Measurements from ENCODE around the gene IL3RA.
"Not testable (repeated sequence)": the region's sequence is repeated elsewhere in the genome, so short reads cannot be mapped to it uniquely, and the experiment has no call there.

IL3RA gene

GRCh38 chrX:1336331-1336943 lies at the start of gene IL3RA:
Gene IL3RA (plus strand): TSS chrX:1336785. CDS start chrX:1341766, 4,981 bp downstream.
- no peak for DNase-seq (ENCODE audit: low read depth)

DNA sequence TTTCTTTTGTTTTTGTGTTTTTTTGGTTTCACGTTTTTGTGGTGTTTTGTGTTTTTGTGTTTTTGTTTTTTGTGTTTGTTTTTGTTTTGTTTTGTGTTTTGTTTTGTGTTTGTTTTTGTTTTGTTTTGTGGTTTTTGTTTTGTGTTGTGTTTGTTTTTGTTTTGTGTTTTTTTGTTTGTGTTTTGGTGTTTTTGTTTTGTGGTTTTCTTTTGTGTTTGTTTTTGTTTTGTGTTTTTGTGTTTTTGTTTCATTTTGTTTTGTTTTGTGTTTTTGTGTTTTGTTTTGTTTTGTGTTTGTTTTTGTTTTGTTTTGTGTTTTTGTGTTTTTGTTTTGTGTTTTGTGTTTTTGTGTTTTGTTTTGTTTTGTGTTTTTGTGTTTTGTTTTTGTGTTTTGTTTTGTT lies 47.0 kb upstream of the IL3RA start:
- DNase-seq (ENCODE audit: low read depth), result no peak

- DNase-seq (ENCODE audit: low read depth), result no peak
These were observed 45.4 kb upstream of the IL3RA start for GRCh38 chrX:1291110-1291740.

- DNase-seq (ENCODE audit: low read depth), result no peak
These were observed 43.9 kb upstream of the IL3RA start for GRCh38 chrX:1292575-1293290.

DNA sequence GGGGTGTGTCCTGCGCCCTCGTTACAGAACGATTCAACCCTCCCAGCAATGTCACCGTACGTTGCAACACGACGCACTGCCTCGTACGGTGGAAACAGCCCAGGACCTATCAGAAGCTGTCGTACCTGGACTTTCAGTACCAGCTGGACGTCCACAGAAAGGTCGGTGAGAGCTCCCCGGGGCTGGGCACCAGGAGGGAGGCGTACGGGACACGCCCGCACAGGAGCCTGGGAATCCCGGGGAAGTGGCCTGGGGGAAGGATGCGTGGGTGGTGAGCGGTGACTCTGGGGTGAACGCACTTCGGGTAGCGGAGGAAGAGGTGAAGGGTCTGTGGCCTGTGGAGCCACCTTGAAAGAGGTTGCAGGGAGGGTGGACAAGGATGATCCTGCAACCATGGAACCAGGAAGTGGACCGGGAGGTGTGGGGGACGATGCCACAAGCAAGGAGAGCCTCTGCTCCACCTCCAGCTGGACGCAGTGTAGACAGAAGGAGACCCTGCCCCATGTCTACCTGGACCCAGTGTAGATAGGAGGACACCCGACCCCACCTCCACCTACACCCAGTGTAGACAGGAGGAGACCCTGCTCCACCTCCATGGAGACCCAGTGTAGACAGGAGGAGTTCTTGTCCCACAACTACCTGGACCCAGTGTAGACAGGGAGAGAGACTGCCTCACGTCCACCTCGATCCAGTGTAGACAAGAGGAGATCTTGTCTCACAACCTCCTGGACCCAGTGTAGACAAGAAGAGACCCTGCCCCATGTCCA lies 42.1 kb upstream of the IL3RA start:
- DNase-seq (ENCODE audit: low read depth), result no peak

- DNase-seq (ENCODE audit: low read depth), result no peak
These were observed 41.0 kb upstream of the IL3RA start for GRCh38 chrX:1295550-1295949.

DNA sequence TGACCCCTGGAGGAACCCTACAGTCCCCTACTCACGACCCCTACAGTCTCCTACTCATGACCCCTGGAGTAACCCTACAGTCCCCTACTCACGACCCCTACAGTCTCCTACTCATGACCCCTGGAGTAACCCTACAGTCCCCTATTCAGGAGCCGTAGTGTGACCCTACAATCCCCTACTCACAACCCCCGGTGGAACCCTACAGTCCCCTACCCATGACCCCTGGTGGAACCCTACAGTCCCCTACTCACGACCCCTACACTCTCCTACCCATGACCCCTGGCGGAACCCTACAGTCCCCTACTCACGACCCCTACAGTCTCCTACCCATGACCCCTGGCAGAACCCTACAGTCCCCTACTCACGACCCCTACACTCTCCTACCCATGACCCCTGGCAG lies 39.0 kb upstream of the IL3RA start:
- DNase-seq (ENCODE audit: low read depth), result not testable (repeated sequence)

GRCh38 chrX:1300449-1300848 lies 36.1 kb upstream of the IL3RA start:
- DNase-seq (ENCODE audit: low read depth), result no peak

DNA sequence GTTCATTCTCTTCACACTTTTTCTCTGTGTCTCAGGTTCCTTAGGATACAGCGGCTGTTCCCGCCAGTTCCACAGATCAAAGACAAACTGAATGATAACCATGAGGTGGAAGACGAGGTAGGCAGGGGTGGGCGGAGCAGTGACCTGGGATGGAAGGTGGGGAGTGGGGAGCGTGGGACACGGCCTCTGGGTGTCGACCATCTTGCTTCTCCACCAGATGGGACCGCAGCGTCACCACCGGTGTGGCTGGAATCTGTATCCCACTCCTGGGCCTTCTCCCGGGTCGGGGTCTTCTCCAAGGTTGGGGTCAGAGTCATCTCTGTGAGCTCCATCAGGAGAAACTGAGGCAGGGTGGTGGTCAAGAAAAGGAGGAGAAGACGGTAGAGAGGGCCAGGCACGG lies 31.2 kb upstream of the IL3RA start:
- no peak for DNase-seq (ENCODE audit: low read depth)

- DNase-seq (ENCODE audit: low read depth), result no peak
These were observed 29.5 kb upstream of the IL3RA start for GRCh38 chrX:1306909-1307625.

DNA sequence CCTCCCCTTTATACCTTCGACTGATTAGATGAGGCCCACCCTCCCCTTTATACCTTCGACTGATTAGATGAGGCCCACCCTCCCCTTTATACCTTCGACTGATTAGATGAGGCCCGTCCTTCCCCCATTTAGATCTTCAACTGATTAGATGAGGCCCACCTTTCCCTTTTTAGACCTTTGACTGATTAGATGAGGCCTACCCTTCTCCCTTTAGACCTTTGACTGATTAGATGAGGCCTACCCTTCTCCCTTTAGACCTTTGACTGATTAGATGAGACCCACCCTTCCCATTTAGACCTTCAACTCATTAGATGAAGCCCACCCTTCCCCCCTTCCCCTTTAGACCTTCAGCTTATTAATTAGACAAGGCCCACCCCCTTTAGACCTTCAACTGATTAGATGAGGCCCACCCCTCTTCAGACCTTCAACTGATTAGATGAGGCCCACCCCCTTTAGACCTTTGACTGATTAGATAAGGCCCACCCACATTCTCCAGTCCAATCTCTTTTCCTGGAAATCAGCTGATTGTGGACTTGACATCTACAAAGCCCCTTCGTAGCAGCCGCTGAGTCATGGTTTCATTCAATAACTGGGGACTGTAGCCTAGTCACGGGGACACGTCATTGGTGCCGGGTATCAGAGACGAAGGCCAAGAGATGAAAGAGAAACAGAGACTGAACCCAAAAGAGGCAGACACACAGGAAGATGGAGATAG lies 28.8 kb upstream of the IL3RA start:
- no peak for DNase-seq (ENCODE audit: low read depth)

GRCh38 chrX:1308476-1308875 lies 28.1 kb upstream of the IL3RA start:
- DNase-seq (ENCODE audit: low read depth), result no peak

DNA sequence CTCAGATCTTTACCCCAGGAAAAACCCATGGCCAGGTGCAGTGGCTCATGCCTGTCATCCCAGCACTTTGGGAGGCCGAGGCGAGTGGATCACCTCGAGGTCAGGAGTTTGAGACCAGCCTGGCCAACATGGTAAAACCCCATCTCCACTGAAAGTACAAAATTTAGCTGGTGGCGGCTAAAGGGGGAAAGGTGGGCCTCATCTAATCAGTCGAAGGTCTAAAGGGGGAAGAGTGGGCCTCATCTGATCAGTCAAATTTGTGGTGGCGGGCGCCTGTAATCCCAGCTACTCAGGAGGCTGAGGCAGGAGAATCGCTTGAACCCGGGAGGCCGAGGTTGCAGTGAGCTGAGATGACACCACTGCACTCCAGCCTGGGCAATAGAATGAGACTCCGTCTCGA lies 27.7 kb upstream of the IL3RA start:
- not testable (repeated sequence) for DNase-seq (ENCODE audit: low read depth)

- no peak for DNase-seq (ENCODE audit: low read depth)
These were observed 22.8 kb upstream of the IL3RA start for GRCh38 chrX:1313788-1314187.

DNA sequence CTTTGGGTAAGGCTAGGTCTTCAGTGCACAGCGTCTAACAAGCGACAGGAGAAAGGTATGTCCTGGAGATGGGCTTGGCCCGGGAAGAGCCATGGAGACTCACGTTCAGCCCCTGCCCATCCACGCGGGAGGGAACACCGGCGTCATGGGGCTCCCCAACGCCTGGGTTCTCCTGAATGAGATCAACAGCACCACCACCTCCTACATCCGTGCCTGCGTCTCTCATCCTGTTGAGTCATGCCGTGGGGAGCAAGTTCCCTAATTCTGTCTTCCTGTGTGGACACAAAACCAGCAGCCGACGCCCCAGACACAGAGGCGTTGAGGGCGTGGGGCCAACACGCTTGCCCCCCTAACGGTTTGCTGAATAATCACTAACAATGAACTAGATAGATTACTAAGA lies 20.1 kb upstream of the IL3RA start:
- DNase-seq (ENCODE audit: low read depth), result no peak

DNA sequence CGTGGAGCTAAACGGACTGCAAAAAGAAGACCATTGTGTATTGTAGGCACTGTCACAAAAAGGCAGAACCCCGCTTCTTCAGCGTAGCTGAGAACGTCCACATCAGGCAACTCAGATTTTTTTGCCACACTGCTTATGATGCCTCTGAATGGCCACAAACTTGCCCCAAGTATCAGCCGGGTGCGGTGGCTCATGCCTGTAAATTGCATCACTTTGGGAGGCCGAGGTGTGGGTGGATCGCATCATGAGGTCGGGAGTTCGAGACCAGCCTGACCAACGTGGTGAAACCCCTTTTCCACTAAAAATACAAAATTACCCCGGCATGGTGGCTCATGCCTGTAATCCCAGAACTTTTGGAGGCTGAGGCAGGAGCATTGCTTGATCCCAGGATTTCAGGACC lies 14.9 kb upstream of the IL3RA start:
- no peak for DNase-seq (ENCODE audit: low read depth)

- DNase-seq (ENCODE audit: low read depth), result no peak
These were observed 14.2 kb upstream of the IL3RA start for GRCh38 chrX:1322393-1322792.

- no peak for DNase-seq (ENCODE audit: low read depth)
These were observed 13.3 kb upstream of the IL3RA start for GRCh38 chrX:1323315-1323714.

DNA sequence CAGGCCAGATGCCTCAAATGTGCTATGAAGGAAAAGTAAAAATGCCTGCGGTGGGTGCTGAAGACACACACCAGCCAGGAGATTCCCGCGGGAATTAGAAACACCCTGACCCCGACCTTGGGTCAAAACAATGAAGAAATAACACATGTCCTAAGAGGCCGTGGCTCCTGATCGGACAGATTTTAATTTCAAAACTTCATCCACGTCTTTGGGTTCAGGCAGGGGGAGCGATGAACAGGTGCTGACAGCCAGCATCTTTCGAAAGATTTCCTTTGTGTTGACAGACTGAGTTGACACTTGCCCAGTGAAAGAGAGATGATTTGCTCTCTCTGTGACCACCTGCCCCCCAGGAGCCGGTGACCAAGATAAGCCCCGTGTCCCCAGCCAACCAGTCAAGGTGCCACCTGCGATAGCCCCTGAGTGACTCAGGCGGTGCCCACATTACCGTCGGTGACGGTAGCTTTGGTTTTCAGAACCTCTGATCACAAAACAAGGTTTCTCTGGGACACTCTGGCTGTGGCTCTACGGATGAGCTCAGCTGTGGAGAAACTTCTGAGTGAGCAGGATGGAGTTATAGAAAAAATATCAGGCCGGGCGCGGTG lies 11.0 kb upstream of the IL3RA start:
- DNase-seq (ENCODE audit: low read depth), result no peak

- no peak for DNase-seq (ENCODE audit: low read depth)
These were observed 8.8 kb upstream of the IL3RA start for GRCh38 chrX:1327651-1328304.

All from fibroblast of the conjunctiva (primary cell).